IMR-90 (cell line): ENCODE data around the gene MARCKS. TPM values are rescaled to one million over a fixed set of nuclear protein-coding genes. Genes with fewer than 3 reads are reported as not detected.

ENCODE experiments used
- ATAC-seq: fragments of 200-7000 bp; cut with Tn5 transposase; 2 replicates; pipeline ENCODE4 v1.9.1; 2020; ENCODE audit warnings: low read depth, mild to moderate bottlenecking, moderate library complexity
- BruUV-seq: library from RNA; stranded (reverse); fragments of 400-500 nt; replicated peaks from 2 replicates; lab custom pipeline; 2021; lab: Mats Ljungman, UMichigan
- CTCF ChIA-PET: fragments of 300-600 bp; formaldehyde crosslinking; extraction: SDS; loops from one replicate; lab custom pipeline; 2021; ENCODE audit warnings: antibody characterized with exemption; lab: Yijun Ruan, JAX
- POLR2A ChIA-PET: fragments of 300-600 bp; sonication (Branson Sonifier 250); formaldehyde crosslinking; loops from one replicate; lab custom pipeline; 2022; ENCODE audit warnings: antibody characterized with exemption; ENCODE audit not compliant: unreplicated experiment; lab: Charles Lee
- DNase-seq: peaks from one replicate; pipeline ENCODE4 v3.0.0; 2013
- H2AFZ ChIP-seq: replicated peaks from 2 replicates; pipeline ENCODE3; 2013; ENCODE audit warnings: low read length, mild to moderate bottlenecking; ENCODE audit not compliant: poor library complexity
- H2AK5ac ChIP-seq: 2 replicates; pipeline ENCODE4 v1.6.1; 2013; ENCODE audit warnings: low read depth, low read length, inconsistent platforms
- H2AK9ac ChIP-seq: replicated peaks from 2 replicates; pipeline ENCODE3; 2013; ENCODE audit warnings: mild to moderate bottlenecking, low read depth, low read length, moderate library complexity; ENCODE audit not compliant: poor library complexity
- H2BK120ac ChIP-seq: 2 replicates; pipeline ENCODE4 v1.6.1; 2013; ENCODE audit warnings: low read depth, low read length, inconsistent platforms
- H2BK15ac ChIP-seq: 3 replicates; pipeline ENCODE4 v1.6.1; 2013; ENCODE audit warnings: low read depth, low read length, inconsistent platforms
- H2BK20ac ChIP-seq: 2 replicates; pipeline ENCODE4 v1.6.1; 2013; ENCODE audit warnings: low read depth, mild to moderate bottlenecking, inconsistent platforms, low read length, moderate library complexity
- H2BK5ac ChIP-seq: 2 replicates; pipeline ENCODE4 v1.6.1; 2013; ENCODE audit warnings: mild to moderate bottlenecking, low read depth, low read length, inconsistent platforms; ENCODE audit not compliant: poor library complexity, severe bottlenecking
- H3K14ac ChIP-seq: replicated peaks from 2 replicates; pipeline ENCODE4 v1.6.1; 2013; ENCODE audit warnings: low read depth, low read length, inconsistent platforms
- H3K18ac ChIP-seq: 2 replicates; pipeline ENCODE4 v1.6.1; 2013; ENCODE audit warnings: low read depth, low read length, control low read depth
- H3K23ac ChIP-seq: 2 replicates; pipeline ENCODE4 v1.6.1; 2013; ENCODE audit warnings: low read depth, low read length, inconsistent platforms
- H3K27ac ChIP-seq: 2 replicates; pipeline ENCODE4 v1.5.1; 2013; ENCODE audit warnings: mild to moderate bottlenecking, control low read depth, low read length; ENCODE audit not compliant: insufficient read depth
- H3K27me3 ChIP-seq: 2 replicates; pipeline ENCODE4 v1.6.1; 2013; ENCODE audit warnings: low read length; ENCODE audit not compliant: control insufficient read depth, insufficient read depth
- H3K36me3 ChIP-seq: 2 replicates; pipeline ENCODE4 v1.6.1; 2013; ENCODE audit warnings: low read length, mixed read lengths; ENCODE audit not compliant: control insufficient read depth, insufficient read depth
- H3K4ac ChIP-seq: 2 replicates; pipeline ENCODE4 v1.6.1; 2013; ENCODE audit warnings: low read depth, low read length, inconsistent platforms
- H3K4me1 ChIP-seq: 2 replicates; pipeline ENCODE4 v1.6.1; 2013; ENCODE audit warnings: low read length, mixed read lengths; ENCODE audit not compliant: control insufficient read depth, insufficient read depth
- H3K4me2 ChIP-seq: 2 replicates; pipeline ENCODE4 v1.6.1; 2013; ENCODE audit warnings: low read depth, mild to moderate bottlenecking, control low read depth, low read length, moderate library complexity
- H3K4me3 ChIP-seq: 2 replicates; pipeline ENCODE4 v1.5.1; 2013; ENCODE audit warnings: low read depth, mild to moderate bottlenecking, control low read depth, low read length, moderate library complexity; ENCODE audit not compliant: insufficient read depth
- H3K56ac ChIP-seq: 2 replicates; pipeline ENCODE4 v1.6.1; 2013; ENCODE audit warnings: low read length, inconsistent platforms; ENCODE audit not compliant: insufficient read depth; ENCODE audit errors: extremely low read depth
- H3K79me1 ChIP-seq, 2 experiments: 2 replicates each; pipeline ENCODE4 v1.6.1; 2013; ENCODE audit warnings: low read length in 2 of 2, inconsistent platforms in 1 of 2, low read depth in 1 of 2
- H3K9ac ChIP-seq: 2 replicates; pipeline ENCODE4 v1.6.1; 2013; ENCODE audit warnings: low read depth, low read length, control low read depth
- H3K9me1 ChIP-seq: 2 replicates; pipeline ENCODE4 v1.6.1; 2013; ENCODE audit warnings: low read length, inconsistent platforms; ENCODE audit not compliant: insufficient read depth
- H3K9me3 ChIP-seq: 2 replicates; pipeline ENCODE4 v1.6.1; 2013; ENCODE audit warnings: low read length; ENCODE audit not compliant: control insufficient read depth, insufficient read depth
- H4K20me1 ChIP-seq: 2 replicates; pipeline ENCODE4 v1.6.1; 2013; ENCODE audit warnings: low read length, inconsistent platforms; ENCODE audit not compliant: insufficient read depth
- H4K5ac ChIP-seq: 2 replicates; pipeline ENCODE4 v1.6.1; 2013; ENCODE audit warnings: mild to moderate bottlenecking, low read depth, low read length, control low read depth
- H4K8ac ChIP-seq, 2 experiments: 2 replicates each; pipeline ENCODE4 v1.6.1; 2013; ENCODE audit warnings: low read depth in 2 of 2, low read length in 2 of 2, control low read depth in 1 of 2, inconsistent platforms in 1 of 2
- H4K91ac ChIP-seq: 2 replicates; pipeline ENCODE4 v1.6.1; 2013; ENCODE audit warnings: low read depth, low read length, inconsistent platforms; ENCODE audit not compliant: insufficient read depth
- BHLHE40 ChIP-seq: fragments of 150-350 bp; IDR thresholded peaks from 2 replicates; pipeline ENCODE4 v1.6.1; 2016; ENCODE audit warnings: mild to moderate bottlenecking, low read depth, low read length
- CEBPB ChIP-seq: IDR thresholded peaks from 2 replicates; pipeline ENCODE4 v1.6.1; 2012; ENCODE audit warnings: low read depth, low read length, improper control_type of control experiment
- FOS ChIP-seq: fragments of 150-350 bp; IDR thresholded peaks from 2 replicates; pipeline ENCODE4 v1.6.1; 2016; ENCODE audit warnings: low read depth, low read length
- MAFK ChIP-seq: IDR thresholded peaks from 2 replicates; pipeline ENCODE4 v1.6.1; 2012; ENCODE audit warnings: low read depth, low read length, improper control_type of control experiment
- MAZ ChIP-seq: IDR thresholded peaks from 2 replicates; pipeline ENCODE4 v1.6.1; 2012; ENCODE audit warnings: low read depth, mild to moderate bottlenecking, low read length, improper control_type of control experiment, moderate library complexity, borderline replicate concordance
- NFE2L2 ChIP-seq: fragments of 150-350 bp; IDR thresholded peaks from 2 replicates; pipeline ENCODE4 v1.6.1; 2016; ENCODE audit warnings: low read depth, mild to moderate bottlenecking, low read length
- POLR2A ChIP-seq: IDR thresholded peaks from 2 replicates; pipeline ENCODE4 v1.6.1; 2012; ENCODE audit warnings: mild to moderate bottlenecking, low read depth, low read length
- RCOR1 ChIP-seq: IDR thresholded peaks from 2 replicates; pipeline ENCODE4 v1.6.1; 2012; ENCODE audit warnings: mild to moderate bottlenecking, low read length, improper control_type of control experiment; ENCODE audit not compliant: insufficient replicate concordance
- RFX5 ChIP-seq: IDR thresholded peaks from 2 replicates; pipeline ENCODE4 v1.8.0; 2012; ENCODE audit warnings: low read depth, mild to moderate bottlenecking, low read length, moderate library complexity
- whole genome bisulfite sequencing, 2 experiments: methylation state at CpG; one replicate each; pipeline versions ENCODE4 v1.1.5 to v1.1.7; 2013; ENCODE audit warnings: missing lambda C conversion rate in 2 of 2; ENCODE audit not compliant: insufficient read length in 1 of 2; ENCODE audit errors: extremely low coverage in 2 of 2; 5-methylcytosine and 5-hydroxymethylcytosine counted together
- dilution Hi-C: fragments of 300-500 bp; cut with HindIII; formaldehyde crosslinking; loops from one replicate; pipeline ENCODE4 v1.14.3; 2018; ENCODE audit warnings: low sequenced_read_pairs; ENCODE audit not compliant: unreplicated experiment
- in situ Hi-C: fragments of 300-500 bp; cut with MboI; formaldehyde crosslinking; loops from 3 replicates; pipeline ENCODE4 v1.14.3; 2019; ENCODE audit warnings: low sequenced_read_pairs, inconsistent platforms, mixed read lengths
- intact Hi-C: fragments of 100-400 bp; cut with micrococcal nuclease; formaldehyde crosslinking; loops from 2 replicates; pipeline ENCODE4 v1.10.0; 2022
- polyA plus RNA-seq, 3 experiments: library from polyadenylated mRNA; depleted of rRNA; stranded (reverse); fragments of >200 nt; gene quantifications; 2 replicates each; pipeline ENCODE4 v1.2.3, GENCODE V29; 2012; ENCODE audit warnings: low replicate concordance in 1 of 3
- total RNA-seq: library from RNA; depleted of rRNA; stranded (reverse); fragments of >200 nt; gene quantifications from 2 replicates; pipeline ENCODE4 v1.2.3, GENCODE V29; 2012

MARCKS gene
- total and polyA plus RNA-seq, 2 of the 4 experiments (the other 2 are of a cell fraction), result 34.5 to 40.7 TPM

GRCh38 chr6:113824866-113825265 lies 32.3 kb upstream of the MARCKS start:
- Histone ChIP-seq H3K4me3 (no peak overlapping the region), H2BK20ac (peak overlapping the region; percentile 18; the same call in 1 of the 2 replicates), H2BK15ac (0 out of 3 replicates have a peak overlapping the region, but pooled peaks have one; percentile 6), H3K9me3 (no peaks in the 10 kb centered on the region), H2AK9ac (no peak overlapping the region), H3K9ac (no peak overlapping the region), H2BK120ac (no peak overlapping the region), H3K14ac (peak overlapping the region; percentile 35), H3K23ac (peak overlapping the region; percentile 19; the same call in 1 of the 2 replicates), H2AFZ (no peak overlapping the region), H2AK5ac (no peak overlapping the region), H3K27me3 (no peaks in the 10 kb centered on the region), H4K20me1 (no peaks in the 10 kb centered on the region), H3K18ac (peak overlapping the region; percentile 0), H4K91ac (no peak overlapping the region; the same call in 1 of the 2 replicates), H3K56ac (no peak overlapping the region), H2BK5ac (no peak overlapping the region), H3K9me1 (no peaks in the 10 kb centered on the region; the same call in 1 of the 2 replicates), H3K79me1 (no peaks in the 10 kb centered on the region), H3K36me3 (no peaks in the 10 kb centered on the region), H3K4me2 (peak overlapping the region; percentile 49; the same call in 1 of the 2 replicates), H4K5ac (no peak overlapping the region), H3K27ac (peak overlapping the region; percentile 9; the same call in 1 of the 2 replicates), H3K4ac (no peak overlapping the region), H4K8ac (no peak overlapping the region), H3K4me1 (peaks cover 6% of the 10 kb centered on the region)
- WGBS, 2 experiments, result 67% methylated on average over 1 of the region's 3 CpGs; no CpG with 5 or more reads in 1 of the 2 experiments
- ATAC-seq (no peak), DNase-seq (no peak)
- TF ChIP-seq FOS (no peak), NFE2L2 (no peak), RCOR1 (no peak), MAFK (no peak), MAZ (no peak), POLR2A (no peak), BHLHE40 (no peak), RFX5 (no peak), CEBPB (no peak)
- no TSS peak for BruUV-seq
- intact Hi-C loops (no loop called here), in situ Hi-C loops (no loop called here), dilution Hi-C loops (no loop called here)
- POLR2A ChIA-PET, result no interaction called here
- CTCF ChIA-PET, result no interaction called here
